ENCODE results near the gene CDC45. TPM values are rescaled to one million over a fixed set of nuclear protein-coding genes. Genes with fewer than 3 reads are reported as not detected.

CDC45 gene
- total and polyA plus RNA-seq, 2 of the 13 experiments (the other 11 are each of a cell fraction or from before 2014, with no cell fraction given): 14.4 to 36.3 TPM

- TF ChIP-seq ZEB1 (IDR thresholded peaks at IDR 0.05; ENCODE audit: insufficient replicate concordance, low read depth) (peak; percentile 44), POLR2A (IDR thresholded peaks at IDR 0.05; ENCODE audit: insufficient read depth in 1 of 2, low read depth in 2 of 2, low read length in 2 of 2) (peak; percentile 93 to 96), MYNN (CRISPR knock-in tag; IDR thresholded peaks at IDR 0.05; ENCODE audit: low read depth) (no peak), CHCHD3 (CRISPR knock-in tag; IDR thresholded peaks at IDR 0.05) (peak; percentile 85; the same call in 1 of the 2 replicates), MAFG (CRISPR knock-in tag; IDR thresholded peaks at IDR 0.05) (0 out of 2 replicates have a peak, but pooled peaks have one; percentile 45), TGIF2 (CRISPR knock-in tag; IDR thresholded peaks at IDR 0.05) (peak; percentile 97), HDAC2 (CRISPR knock-in tag; IDR thresholded peaks at IDR 0.05) (peak; percentile 98), SNAPC2 (CRISPR knock-in tag; IDR thresholded peaks at IDR 0.05) (peak; percentile 66; the same call in 1 of the 2 replicates), SCMH1 (CRISPR knock-in tag; IDR thresholded peaks at IDR 0.05; ENCODE audit: borderline replicate concordance) (no peak), ZNF235 (CRISPR knock-in tag; IDR thresholded peaks at IDR 0.05; ENCODE audit: borderline replicate concordance) (peak; percentile 94; the same call in 1 of the 2 replicates), ZMYM2 (CRISPR knock-in tag; IDR thresholded peaks at IDR 0.05) (peak; percentile 73; the same call in 1 of the 2 replicates), YEATS2 (CRISPR knock-in tag; IDR thresholded peaks at IDR 0.05; ENCODE audit: borderline replicate concordance) (peak; percentile 97), AFF4 (CRISPR knock-in tag; IDR thresholded peaks at IDR 0.05) (peak; percentile 84), ZNF274 (CRISPR knock-in tag; IDR thresholded peaks at IDR 0.05) (peak; percentile 97), ZBTB7A (CRISPR knock-in tag; IDR thresholded peaks at IDR 0.05) (peak; percentile 96)
- TF ChIP-seq, protein P1, sequence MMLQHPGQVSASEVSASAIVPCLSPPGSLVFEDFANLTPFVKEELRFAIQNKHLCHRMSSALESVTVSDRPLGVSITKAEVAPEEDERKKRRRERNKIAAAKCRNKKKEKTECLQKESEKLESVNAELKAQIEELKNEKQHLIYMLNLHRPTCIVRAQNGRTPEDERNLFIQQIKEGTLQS (CRISPR knock-in tag; IDR thresholded peaks at IDR 0.05): peak; percentile 90
- TF ChIP-seq, protein P2, sequence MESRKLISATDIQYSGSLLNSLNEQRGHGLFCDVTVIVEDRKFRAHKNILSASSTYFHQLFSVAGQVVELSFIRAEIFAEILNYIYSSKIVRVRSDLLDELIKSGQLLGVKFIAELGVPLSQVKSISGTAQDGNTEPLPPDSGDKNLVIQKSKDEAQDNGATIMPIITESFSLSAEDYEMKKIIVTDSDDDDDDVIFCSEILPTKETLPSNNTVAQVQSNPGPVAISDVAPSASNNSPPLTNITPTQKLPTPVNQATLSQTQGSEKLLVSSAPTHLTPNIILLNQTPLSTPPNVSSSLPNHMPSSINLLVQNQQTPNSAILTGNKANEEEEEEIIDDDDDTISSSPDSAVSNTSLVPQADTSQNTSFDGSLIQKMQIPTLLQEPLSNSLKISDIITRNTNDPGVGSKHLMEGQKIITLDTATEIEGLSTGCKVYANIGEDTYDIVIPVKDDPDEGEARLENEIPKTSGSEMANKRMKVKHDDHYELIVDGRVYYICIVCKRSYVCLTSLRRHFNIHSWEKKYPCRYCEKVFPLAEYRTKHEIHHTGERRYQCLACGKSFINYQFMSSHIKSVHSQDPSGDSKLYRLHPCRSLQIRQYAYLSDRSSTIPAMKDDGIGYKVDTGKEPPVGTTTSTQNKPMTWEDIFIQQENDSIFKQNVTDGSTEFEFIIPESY (CRISPR knock-in tag; IDR thresholded peaks at IDR 0.05): peak; percentile 69; the same call in 1 of the 2 replicates
- TF ChIP-seq, protein P3, sequence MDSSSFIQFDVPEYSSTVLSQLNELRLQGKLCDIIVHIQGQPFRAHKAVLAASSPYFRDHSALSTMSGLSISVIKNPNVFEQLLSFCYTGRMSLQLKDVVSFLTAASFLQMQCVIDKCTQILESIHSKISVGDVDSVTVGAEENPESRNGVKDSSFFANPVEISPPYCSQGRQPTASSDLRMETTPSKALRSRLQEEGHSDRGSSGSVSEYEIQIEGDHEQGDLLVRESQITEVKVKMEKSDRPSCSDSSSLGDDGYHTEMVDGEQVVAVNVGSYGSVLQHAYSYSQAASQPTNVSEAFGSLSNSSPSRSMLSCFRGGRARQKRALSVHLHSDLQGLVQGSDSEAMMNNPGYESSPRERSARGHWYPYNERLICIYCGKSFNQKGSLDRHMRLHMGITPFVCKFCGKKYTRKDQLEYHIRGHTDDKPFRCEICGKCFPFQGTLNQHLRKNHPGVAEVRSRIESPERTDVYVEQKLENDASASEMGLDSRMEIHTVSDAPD (CRISPR knock-in tag; IDR thresholded peaks at IDR 0.05): peak; percentile 92
These were observed 47.4 kb upstream of the CDC45 start, which contains the start of gene MRPL40 (continued) for GRCh38 chr22:19432133-19432851.

All from HepG2 (cell line).